GM18861 (cell line): ENCODE data around the gene MOB3A.
"Not testable (repeated sequence)": the region's sequence is repeated elsewhere in the genome, so short reads cannot be mapped to it uniquely, and the experiment has no call there.

Experiments used
- ATAC-seq: cut with Tn5 transposase; IDR thresholded peaks from one replicate; pipeline ENCODE4 v1.9.1; 2021; ENCODE audit not compliant: unreplicated experiment

MOB3A gene

GRCh38 chr19:2108251-2109016 lies 12.3 kb upstream of the MOB3A start:
- ATAC-seq: no peak

- no peak for ATAC-seq
These were observed 7.0 kb upstream of the MOB3A start for GRCh38 chr19:2103045-2103707.

GRCh38 chr19:2101417-2102335 lies 5.5 kb upstream of the MOB3A start:
- ATAC-seq: no peak

GRCh38 chr19:2100719-2101061 lies 4.6 kb upstream of the MOB3A start:
- ATAC-seq: no peak

- ATAC-seq: no peak
These were observed 4.0 kb upstream of the MOB3A start for GRCh38 chr19:2099937-2100718.

- ATAC-seq: no peak
These were observed 3.0 kb upstream of the MOB3A start for GRCh38 chr19:2099054-2099501.

- no peak for ATAC-seq
These were observed 1.8 kb upstream of the MOB3A start for GRCh38 chr19:2097886-2098327.

- no peak for ATAC-seq
These were observed 1.2 kb upstream of the MOB3A start for GRCh38 chr19:2097203-2097885.

- peak; percentile 63 for ATAC-seq
These were observed 515 bp upstream of the MOB3A start, which contains the start of gene IZUMO4 for GRCh38 chr19:2096480-2097202. IZUMO4 (plus strand) TSS chr19:2096915; CDS start chr19:2096946, 31 bp downstream.

- not testable (repeated sequence) for ATAC-seq
These were observed 4.1 kb downstream of the MOB3A start for GRCh38 chr19:2091926-2092525.

- ATAC-seq: peak; percentile 0
These were observed 6.4 kb downstream of the MOB3A start for GRCh38 chr19:2089727-2090053.

- ATAC-seq: no peak
These were observed 7.0 kb downstream of the MOB3A start for GRCh38 chr19:2089001-2089711.

- peak; percentile 21 for ATAC-seq
These were observed 8.5 kb downstream of the MOB3A start for GRCh38 chr19:2087621-2088100.

- not testable (repeated sequence) for ATAC-seq
These were observed 9.2 kb downstream of the MOB3A start for GRCh38 chr19:2086695-2087620.

- ATAC-seq: peak; percentile 29
These were observed 11.0 kb downstream of the MOB3A start for GRCh38 chr19:2084993-2085720.

- ATAC-seq: no peak
These were observed 12.8 kb downstream of the MOB3A start for GRCh38 chr19:2083174-2083854.
